NCI-H446 treated with DMSO at 0.1 percent for 48 hours (cell line): ENCODE measurements around the gene AHR.
"Not testable (repeated sequence)": the region's sequence is repeated elsewhere in the genome, so short reads cannot be mapped to it uniquely, and the experiment has no call there.

Source experiments
- DNase-seq: peaks from one replicate; lab custom pipeline; 2025; lab: John Stamatoyannopoulos, UW

Gene AHR

GRCh38 chr7:17339952-17340351 lies 41.5 kb downstream of the AHR start:
- DNase-seq, result no peak

GRCh38 chr7:17340655-17341054 lies 42.2 kb downstream of the AHR start:
- DNase-seq, result no peak

- DNase-seq, result no peak
Observed at GRCh38 chr7:17342756-17343155, 44.3 kb downstream of the AHR start.

GRCh38 chr7:17347401-17347800 lies 48.9 kb downstream of the AHR start:
- DNase-seq, result no peak

- not testable (repeated sequence) for DNase-seq
Observed at GRCh38 chr7:17348932-17349331, 50.5 kb downstream of the AHR start.

- DNase-seq, result not testable (repeated sequence)
Observed at GRCh38 chr7:17350321-17350720, 51.9 kb downstream of the AHR start.

GRCh38 chr7:17353650-17354419 lies 55.4 kb downstream of the AHR start:
- DNase-seq, result not testable (repeated sequence)

GRCh38 chr7:17354473-17354872 lies 56.0 kb downstream of the AHR start:
- DNase-seq, result no peak

GRCh38 chr7:17355050-17355449 lies 56.6 kb downstream of the AHR start:
- no peak for DNase-seq

GRCh38 chr7:17357952-17358351 lies 59.5 kb downstream of the AHR start:
- no peak for DNase-seq

- no peak for DNase-seq
Observed at GRCh38 chr7:17359610-17360009, 61.2 kb downstream of the AHR start.

GRCh38 chr7:17362439-17363105 lies 64.1 kb downstream of the AHR start:
- no peak for DNase-seq

- no peak for DNase-seq
Observed at GRCh38 chr7:17364671-17365070, 66.2 kb downstream of the AHR start.

GRCh38 chr7:17365775-17366174 lies 67.3 kb downstream of the AHR start:
- no peak for DNase-seq

- no peak for DNase-seq
Observed at GRCh38 chr7:17367502-17367901, 69.0 kb downstream of the AHR start.

GRCh38 chr7:17368856-17369524 lies 70.5 kb downstream of the AHR start:
- no peak for DNase-seq

GRCh38 chr7:17369691-17370426 lies 71.4 kb downstream of the AHR start:
- no peak for DNase-seq

- DNase-seq, result no peak
Observed at GRCh38 chr7:17370901-17371585, 72.6 kb downstream of the AHR start.

- no peak for DNase-seq
Observed at GRCh38 chr7:17371671-17372524, 73.4 kb downstream of the AHR start.

GRCh38 chr7:17374157-17374556 lies 75.7 kb downstream of the AHR start:
- no peak for DNase-seq

GRCh38 chr7:17374654-17375053 lies 76.2 kb downstream of the AHR start:
- DNase-seq, result no peak
